NCI-H2171 treated with DMSO at 0.1 percent for 48 hours (cell line): ENCODE results near the gene ARSH.
"Not testable (repeated sequence)": the region's sequence is repeated elsewhere in the genome, so short reads cannot be mapped to it uniquely, and the experiment has no call there.

Experiments used
- DNase-seq: peaks from one replicate; lab custom pipeline; 2025; lab: John Stamatoyannopoulos, UW

ARSH gene

GRCh38 chrX:3037218-3037617 lies 30.9 kb downstream of the ARSH start:
- DNase-seq, result no peak

GRCh38 chrX:3044196-3044595 lies 37.9 kb downstream of the ARSH start:
- no peak for DNase-seq

GRCh38 chrX:3044671-3045070 lies 38.3 kb downstream of the ARSH start:
- no peak for DNase-seq

GRCh38 chrX:3046253-3047240 lies 40.2 kb downstream of the ARSH start:
- no peak for DNase-seq

- DNase-seq, result not testable (repeated sequence)
These were observed 44.3 kb downstream of the ARSH start for GRCh38 chrX:3050523-3051175.

GRCh38 chrX:3052860-3053259 lies 46.5 kb downstream of the ARSH start:
- DNase-seq, result no peak

- peak; percentile 72 for DNase-seq
These were observed 60.2 kb downstream of the ARSH start for GRCh38 chrX:3066555-3066954.

GRCh38 chrX:3075959-3076358 lies 69.6 kb downstream of the ARSH start:
- no peak for DNase-seq

GRCh38 chrX:3076416-3076991 lies 70.2 kb downstream of the ARSH start:
- no peak for DNase-seq
